ENCODE data around the gene GPRC5B.
A peak's percentile ranks its signal among the peaks of the same experiment; 100 is the strongest.

GPRC5B gene, protein sequence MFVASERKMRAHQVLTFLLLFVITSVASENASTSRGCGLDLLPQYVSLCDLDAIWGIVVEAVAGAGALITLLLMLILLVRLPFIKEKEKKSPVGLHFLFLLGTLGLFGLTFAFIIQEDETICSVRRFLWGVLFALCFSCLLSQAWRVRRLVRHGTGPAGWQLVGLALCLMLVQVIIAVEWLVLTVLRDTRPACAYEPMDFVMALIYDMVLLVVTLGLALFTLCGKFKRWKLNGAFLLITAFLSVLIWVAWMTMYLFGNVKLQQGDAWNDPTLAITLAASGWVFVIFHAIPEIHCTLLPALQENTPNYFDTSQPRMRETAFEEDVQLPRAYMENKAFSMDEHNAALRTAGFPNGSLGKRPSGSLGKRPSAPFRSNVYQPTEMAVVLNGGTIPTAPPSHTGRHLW

DNA sequence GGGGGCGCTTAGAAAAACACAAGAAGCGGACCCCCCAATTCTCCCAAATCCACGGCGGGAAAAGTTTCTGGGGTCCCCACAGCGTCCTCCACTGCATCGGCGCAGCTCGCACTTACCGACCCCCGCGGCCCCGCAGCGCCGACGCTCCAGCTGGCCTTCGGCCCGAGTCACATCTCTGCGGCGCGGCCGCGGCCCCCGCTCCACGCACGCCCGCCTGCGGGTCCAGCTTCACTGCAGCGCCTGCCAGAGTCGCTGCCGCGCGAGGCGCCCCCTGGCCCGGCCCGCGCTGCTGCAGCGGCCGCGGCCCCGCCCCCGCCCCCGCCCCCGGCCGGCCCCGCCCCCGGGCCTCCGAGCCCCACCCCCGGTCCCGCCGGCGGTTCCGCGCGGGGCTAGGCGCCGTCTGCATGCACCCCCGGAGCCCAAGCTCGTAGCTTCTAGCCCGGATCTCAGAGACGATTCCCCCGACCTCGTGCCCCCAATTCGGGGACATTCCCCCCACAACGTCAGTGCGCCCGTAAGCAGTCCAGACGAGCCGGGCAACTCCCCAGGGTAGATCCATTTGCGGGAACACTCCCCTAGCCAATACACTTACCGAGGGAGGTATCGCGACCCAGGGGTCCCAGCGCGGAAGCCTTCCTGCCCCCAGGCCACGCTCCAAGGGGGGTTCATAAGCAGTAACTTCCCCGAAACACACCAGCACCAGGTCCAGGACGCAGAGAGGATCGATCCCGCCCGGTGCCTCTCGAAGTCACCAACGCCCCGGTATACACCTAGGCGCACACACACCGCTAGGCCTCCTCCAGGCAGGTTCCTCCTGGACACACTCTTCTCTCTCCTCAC is at the start of gene GPRC5B:
Gene GPRC5B (minus strand): TSS at position 238 of the 840 bp plus-strand sequence. CDS start 12,003 bp downstream, outside the sequence.
- DNase-seq, result peak; percentile 64

DNA sequence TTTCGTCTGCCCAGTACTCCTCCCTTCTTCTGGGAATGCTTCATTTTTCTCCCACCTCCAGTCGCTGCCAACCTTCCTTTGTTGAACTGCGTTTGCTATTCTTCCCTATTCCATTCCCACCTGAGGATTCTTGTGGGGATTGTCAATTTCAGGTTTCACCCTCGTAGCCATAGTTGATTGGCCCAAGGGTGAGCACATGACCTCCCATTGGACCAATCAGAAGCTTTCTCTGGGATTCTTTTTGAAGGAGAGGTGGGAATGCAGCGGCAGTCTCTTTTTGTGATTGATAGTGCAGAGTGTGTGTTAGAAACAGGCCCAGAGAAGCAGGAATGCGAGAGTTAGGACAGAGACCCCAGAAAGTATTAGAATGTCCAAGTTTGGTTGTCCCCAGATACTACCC is 49.1 kb upstream of the GPRC5B start:
- DNase-seq, result no peak

DNA sequence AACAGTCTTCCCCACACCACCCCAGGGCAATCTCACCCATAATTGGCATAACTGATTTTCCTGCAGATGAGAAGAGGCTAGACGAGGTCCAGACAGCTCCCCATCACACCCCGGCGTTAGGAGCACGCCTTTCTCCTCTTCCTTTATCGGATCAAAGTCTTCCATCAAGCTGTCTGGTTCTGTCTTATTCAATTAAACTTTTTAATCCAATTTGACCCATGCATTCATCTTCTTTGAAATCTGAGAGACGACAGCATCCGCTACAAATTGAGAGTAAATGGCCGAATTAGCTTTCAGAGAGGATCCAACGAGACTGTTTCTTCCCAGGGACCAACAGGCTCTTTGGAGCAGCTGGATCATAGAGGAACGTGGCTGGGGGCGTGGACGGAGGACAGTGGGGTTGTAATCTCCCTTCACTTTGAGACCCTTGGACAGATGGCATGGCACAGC is 44.4 kb upstream of the GPRC5B start:
- DNase-seq, result no peak

DNA sequence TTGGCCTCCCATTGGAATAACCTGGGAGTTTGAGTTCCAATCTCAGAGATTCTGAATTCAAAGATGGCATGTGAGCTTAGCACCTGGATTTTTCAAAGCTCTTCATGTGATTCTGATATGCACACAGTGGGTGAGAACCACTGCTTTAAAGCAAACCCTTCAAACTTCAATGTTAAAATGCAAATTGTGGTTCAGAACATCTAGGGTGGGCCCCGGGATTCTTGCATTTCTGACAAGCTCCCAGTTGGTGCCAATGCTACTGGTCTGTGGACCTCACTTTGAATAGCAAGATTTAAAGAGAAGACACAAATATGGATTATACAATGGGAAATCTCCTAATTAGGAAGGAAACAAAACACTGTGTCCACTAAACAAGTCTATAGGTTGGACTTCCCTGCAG is 43.8 kb upstream of the GPRC5B start:
- DNase-seq, result no peak

DNA sequence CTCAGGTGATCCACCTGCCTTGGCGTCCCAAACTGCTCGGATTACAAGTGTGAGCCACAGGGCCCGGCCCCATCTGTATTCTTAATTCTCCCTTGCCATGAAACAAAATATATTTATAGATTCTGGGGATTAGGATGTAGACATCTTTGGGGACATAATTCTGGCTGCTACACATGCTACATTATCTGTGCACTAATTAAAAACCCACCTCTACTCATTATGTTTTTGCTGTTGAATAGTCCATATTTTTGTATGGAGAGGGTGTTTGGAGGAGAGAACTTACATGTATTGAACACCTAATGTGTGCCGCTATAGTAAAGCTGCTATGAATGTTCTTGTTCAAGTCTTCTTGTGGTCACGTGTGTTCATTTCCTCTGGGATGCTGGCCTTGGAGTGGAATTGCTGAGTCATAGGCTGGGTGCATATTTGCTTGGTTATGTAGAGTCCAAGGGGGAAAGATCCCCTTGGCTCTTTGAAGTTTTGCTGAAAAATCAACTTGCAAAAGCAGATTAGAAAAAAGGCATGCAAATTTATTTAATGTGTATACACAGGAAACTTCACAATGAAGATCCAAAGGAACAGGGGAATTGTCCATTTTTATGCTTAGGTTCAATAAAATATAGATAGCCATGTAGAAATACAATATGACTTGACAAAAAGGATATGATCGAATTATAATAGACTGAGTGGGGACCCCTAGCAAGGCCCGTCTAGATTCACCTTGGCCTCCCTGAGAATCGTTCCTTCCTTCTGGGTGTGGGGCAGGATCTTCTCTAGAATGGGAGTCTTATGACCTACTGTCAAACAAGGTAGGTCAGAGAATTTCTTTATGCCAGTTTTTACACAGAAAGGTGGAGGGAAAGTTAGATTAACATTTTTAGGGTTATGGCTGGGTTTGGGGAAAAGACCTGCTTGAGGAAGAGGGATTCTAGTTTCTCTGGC is 42.1 kb upstream of the GPRC5B start:
- no peak for DNase-seq

DNA sequence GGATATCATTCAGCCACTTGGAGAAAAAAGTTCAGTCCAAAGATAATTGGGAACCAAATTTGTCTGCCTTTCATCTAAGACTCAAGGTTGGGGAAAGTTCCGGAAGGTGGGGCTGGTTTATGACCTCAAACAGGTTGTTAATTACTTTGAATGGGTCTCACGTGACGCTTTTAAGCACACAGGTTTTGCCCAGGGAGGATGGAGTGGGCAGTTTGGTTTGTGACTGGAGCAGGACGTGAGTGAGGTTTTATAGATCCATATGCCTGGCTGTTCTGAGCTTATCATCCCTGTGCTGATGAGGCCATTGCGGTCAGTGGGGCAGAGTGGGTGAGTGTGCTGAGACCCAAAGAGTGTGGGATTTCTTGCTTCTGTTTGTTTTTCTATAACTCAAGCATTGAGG is 38.7 kb upstream of the GPRC5B start:
- DNase-seq, result no peak

DNA sequence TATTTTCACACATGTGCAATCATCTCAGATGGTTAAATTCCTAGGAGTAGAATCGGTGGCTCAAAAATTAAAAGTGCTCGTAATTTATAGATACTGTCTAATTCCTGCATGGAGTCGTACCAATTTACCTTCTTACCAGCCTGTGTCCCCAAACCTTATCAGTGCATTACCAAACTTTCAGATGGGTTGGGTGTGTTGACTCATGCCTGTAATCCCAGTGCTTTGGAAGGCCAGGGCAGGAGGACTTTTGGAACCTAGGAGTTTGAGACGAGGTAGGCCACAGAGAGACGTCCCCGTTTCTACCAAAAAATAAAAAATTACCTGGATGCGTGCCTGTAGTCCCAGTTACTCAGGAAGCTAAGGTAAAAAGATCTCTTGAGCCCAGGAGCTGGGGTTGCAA is 34.5 kb upstream of the GPRC5B start:
- DNase-seq, result no peak

DNA sequence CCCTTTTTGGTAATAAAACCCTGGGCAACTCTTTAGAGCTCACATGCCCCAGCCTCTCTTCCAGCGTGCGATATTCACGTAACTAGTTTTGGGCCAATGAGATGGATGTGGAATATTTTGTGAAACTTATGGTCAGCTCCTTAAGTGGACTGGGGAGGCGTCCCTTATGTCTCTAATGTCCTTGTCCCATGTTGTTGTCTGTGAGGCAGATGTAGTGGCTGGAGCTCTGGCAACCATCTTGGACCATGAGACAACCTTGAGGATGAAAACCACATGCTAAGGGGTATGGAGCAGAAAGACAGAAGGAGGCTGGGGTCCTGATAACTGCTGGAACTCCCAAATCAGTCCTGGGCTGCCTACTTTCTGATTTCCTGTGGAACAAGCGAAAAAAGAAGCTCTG is 31.4 kb upstream of the GPRC5B start:
- no peak for DNase-seq

DNA sequence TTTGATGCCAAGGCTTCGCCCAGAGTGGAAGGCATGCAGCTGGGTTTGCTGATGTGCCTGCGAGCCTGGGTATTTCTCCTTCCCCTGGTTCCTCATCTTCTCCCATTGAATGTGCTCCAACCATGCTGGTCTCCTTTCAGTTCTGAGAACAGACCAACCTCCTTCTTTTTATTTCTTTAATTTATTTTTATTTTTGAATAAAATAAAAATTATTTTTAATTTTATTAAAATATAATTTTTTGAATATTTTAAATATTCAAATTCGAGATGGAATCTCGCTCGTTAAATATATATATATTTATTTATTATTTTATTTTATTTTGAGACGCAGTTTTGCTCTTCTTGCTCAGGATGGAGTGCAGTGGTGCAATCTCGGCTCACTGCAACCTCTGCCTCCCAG is 30.2 kb upstream of the GPRC5B start:
- no peak for DNase-seq

DNA sequence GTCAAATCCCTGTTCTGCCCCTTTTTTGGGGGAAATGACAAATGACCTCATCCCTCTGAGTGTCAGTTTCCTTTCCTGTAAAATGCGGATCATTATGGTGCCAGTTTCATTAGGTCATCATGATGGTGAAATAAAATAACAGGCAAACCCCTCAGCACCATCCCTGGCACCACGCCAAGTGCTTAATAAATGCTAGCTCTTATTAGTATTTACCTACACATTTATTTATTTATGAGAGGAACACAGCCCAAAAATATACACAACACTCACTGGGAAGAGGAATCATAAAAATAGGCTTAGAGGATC is 28.6 kb upstream of the GPRC5B start:
- DNase-seq, result no peak

DNA sequence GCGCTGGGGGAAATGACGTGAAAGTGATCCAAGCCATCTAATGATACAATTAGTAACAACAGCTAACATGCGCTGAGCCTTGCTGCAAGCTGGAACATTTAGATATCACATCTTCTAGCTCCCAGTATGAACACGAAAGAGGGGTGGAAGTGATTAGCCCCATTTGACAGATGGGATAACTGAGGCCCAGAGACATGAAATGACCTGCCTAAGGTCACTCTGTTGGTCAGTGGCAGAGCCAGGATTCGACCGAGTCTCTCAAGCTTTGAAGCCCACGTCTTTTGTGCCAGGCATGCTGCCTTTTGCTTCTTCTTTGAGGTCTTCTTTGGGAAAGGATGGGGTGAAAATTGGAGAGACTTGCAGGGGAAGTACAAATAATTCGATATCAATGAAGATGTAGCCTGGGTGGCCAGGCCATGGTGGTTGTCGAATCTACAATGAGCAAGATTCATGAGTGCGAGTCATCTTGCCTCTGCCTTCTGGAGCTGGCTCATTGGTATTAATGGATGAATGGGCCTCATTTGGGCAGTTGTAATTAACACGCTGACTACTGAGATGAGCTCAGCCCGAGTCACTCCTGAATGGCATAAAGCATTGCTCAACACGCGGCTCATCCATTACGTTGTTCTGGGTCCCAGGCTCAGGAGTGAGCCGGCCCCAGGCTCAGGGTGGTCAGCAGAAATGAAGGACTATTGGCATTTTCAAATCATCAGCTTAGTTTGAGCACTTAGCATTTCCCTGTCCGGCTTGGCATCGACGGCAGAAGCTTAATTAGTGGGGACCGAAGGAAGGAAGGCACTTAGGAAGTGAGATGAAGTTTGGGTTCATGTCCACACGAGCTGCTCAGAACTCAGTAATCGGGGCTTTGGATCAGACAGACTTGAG is 28.0 kb upstream of the GPRC5B start:
- DNase-seq, result no peak

DNA sequence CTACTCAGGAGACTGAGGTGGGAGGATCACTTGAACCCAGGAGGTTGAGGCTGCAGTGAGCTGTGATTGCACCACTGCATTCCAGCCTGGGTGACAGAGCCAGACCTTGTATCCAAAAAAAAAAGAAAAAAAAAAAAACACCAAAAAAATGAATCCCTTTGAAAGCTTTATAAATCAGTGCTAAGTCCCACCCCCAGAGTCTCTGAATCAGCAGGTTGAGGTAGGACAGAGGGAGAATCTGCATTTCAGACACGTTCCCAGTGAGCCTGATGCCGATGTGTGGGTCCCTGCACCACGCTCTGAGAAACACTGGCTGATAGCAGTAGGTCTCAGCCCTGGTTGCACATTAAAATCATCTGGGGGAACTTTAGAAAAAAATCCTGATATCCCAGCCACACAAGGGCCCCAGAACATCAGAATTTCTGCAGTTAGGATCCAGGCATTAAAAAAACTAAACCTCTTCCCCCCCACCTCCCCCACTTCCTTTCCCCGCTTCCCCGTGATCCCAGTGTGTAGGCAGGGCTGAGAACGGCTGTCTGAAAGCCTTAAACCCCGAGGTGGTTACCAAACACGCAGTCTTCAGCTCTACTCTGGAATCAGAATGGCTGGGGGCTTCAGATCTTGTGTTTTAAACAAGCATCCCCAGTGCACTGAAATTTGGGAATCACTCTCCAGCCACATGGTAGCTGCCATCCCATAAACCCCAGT is 27.3 kb upstream of the GPRC5B start:
- no peak for DNase-seq

DNA sequence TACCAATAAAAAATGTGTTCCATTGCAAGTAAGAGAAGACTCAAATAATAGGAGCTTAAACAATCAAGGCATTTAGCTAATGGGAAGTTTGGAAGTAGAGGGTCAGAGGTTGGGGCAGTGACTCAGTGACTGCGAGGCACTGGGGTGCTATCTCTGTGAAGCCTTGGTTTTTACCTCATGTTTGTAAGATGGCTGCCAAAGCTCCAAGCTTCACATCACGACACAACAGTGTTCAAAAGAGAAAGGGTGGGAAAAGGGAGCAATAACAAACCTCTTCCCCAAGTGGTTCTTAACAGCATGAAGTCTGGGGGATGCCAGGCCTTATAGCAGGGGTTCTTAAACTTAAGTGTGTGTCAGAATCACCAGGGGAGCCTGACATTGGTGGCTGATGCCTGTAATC is 26.6 kb upstream of the GPRC5B start:
- no peak for DNase-seq

DNA sequence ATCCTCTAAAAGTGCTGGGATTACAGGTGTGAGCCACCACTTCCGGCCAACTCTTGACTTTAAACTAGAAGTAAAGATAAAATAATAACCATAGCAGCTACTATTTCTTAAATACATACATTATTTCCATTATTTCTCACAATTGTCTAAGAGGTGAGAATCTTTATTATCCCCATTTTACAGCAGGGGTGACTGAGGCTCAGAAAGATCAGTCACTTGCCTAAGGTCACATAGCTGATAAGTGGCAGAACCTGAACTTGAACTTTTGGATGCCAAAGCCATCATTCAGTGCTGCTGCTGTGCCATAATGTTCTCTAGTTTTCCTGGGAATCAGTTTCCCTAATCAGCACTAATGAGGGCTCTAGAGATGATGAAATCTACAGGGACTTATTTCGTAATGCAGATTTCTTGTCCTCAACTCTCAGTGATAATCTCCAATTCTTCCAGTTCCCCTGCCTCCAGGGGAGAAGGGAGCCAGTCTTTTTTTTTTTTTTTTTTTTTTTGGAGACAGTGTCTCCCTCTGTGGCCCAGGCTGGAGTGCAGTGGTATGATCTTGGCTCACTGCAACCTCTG is 25.2 kb upstream of the GPRC5B start:
- DNase-seq, result no peak

DNA sequence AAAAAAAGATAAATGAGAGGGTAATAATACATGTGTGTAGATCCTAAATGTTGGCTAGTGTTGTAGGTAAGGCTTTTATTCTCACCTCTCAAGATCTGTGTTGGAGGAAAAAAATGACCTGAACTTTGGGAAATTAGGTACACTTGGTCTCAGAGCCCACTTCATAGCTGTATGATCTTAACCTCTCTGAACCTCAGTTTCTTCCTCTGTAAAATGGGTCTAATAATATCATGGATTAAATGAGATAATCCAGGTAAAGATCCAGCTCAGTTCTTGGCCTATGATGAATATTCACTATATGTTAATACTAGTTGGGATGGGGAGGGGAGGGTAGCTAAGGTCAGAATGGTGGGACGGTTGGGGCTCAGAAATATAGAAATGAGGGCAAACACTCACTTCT is 24.3 kb upstream of the GPRC5B start:
- DNase-seq, result no peak

DNA sequence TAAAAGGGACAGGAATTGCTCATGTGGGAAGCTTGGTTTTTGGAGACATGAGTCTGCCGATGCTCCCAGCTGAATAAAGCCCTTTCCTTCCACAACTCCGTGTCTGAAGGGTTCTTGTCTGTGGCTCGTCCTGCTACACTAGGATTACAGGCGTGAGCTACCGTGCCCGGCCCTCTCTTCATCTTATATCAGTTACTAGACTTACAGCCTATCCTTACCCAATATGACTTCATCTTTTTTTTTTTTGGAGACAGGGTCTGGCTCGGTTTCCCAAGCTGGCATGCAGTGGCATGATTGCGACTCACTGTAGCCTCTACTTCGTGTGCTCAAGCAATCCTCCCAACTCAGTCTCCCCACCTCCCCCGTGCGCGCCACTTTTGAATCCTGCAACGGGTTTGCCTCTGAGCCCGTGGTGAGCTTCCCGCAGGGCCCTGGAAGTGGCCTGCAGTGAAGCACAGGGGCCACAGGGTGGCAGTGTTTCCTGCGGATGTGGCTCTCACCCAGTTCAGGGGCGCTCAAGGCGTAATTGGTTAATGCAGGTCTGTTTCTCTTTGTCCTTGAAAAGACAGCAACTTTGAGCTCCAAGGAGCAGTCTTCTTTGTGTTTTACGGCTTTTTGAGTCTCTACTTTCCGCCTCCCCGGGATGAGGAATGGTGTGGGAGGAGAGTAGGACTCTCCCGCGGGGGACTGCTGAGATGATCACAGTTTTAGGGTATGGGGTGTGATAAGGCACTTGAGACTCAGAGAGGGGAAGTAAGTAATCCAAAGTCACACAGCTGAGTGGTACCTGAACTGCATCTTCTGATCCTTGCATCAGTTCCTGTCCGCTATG is 22.7 kb upstream of the GPRC5B start:
- peak; percentile 75 for DNase-seq

DNA sequence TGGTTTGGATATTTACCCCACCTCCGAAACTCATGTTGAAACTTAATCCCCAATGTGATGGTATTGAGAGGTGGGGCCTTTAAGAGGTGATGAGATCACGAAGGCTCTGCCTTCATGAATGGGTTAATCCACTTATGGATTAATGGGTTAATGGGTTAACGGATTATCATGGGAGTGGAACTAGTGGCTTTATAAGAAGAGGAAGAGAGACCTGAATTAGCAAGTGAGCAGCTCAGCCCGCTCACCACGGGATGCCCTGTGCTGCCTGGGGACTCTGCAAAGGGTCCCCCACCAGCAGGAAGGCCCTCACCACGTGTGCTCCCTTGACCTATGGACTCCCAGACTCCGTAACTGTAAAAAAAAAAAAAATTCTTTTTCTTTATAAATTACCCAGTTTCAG is 16.5 kb upstream of the GPRC5B start:
- no peak for DNase-seq

DNA sequence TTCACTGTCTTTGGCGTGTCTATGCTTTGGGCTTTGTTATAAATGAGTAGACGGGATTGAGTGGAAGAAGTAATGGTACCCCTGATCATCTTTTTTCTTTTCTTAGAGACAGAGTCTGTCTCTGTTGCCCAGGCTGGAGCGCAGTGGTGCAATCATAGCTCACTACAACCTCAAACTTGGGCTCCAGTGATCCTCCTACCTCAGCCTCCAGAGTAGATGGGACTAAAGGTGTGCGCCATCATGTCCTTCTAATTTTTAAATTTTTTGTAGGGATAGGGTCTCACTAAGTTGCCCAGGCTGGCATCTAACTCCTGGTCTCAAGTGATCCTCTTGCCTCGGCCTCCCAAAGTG is 14.9 kb upstream of the GPRC5B start:
- no peak for DNase-seq

DNA sequence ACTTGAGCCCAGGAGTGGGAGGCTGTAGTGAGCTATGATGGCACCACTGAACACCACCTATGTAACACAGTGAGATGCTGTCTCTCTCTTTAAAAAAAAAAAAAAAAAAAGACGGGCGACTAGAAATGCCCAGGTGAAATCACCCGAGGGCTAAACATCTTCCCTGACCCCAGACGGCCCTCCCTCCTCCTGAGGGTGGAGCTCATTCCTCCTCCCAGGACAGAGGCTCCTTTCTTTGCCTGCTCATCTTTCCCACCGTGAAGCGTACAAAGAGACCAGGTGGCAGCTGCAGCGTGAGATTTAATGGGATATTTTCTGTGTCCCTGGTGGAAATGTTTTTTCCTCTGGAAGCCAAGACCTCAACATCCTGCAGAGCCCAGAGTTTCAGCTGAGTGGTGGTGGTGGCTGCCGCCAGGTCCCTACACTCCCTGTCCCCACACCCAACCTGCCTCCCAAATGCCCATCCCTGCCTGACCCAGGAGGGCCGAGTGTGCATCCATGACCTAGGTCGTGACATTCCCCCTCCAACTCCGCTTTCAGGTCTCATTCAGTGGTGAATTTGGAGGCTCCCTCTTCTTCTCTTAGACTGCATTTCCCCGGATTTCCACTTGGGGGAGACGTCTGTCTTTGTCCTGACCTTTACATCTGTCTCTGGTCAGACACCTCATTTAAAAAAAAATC is 14.4 kb upstream of the GPRC5B start:
- peak; percentile 33 for DNase-seq

DNA sequence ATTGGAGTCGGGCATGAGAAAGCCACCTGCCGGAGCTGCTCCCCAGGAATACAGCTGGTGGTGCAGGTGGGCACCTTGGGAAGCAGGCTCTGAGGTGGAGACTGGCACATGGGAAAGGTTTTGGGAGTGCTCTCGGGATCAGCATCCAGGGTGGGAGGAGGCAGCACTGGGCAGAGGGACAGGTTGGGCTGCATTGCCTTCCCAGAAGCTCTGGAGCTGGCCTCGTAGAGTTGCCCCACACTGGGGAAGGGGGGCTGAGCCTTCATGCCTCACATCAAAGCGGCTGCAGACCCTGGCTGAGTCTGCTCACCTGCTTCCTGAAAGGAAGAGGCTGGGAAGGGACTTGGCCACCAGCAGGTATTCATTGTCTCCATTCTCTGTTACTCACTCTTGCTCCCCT is 13.5 kb upstream of the GPRC5B start:
- DNase-seq, result no peak

All from NCI-H510A (cell line).